GM23338 (cell line): Measurements from ENCODE around the gene TNNT2. TPM values are rescaled to one million over a fixed set of nuclear protein-coding genes. Genes with fewer than 3 reads are reported as not detected.

Experiments
- ATAC-seq: fragments of 200-7000 bp; cut with Tn5 transposase; 3 replicates; pipeline ENCODE4 v1.9.1; 2020
- DNase-seq: peaks from one replicate; pipeline ENCODE4 v3.0.0-alpha.2; 2015; ENCODE audit warnings: low spot score
- H2AFZ ChIP-seq: fragments of 200-600 bp; sonication (generic); 2 replicates; pipeline ENCODE4 v1.8.0; 2016; ENCODE audit warnings: antibody characterized with exemption, mild to moderate bottlenecking, moderate library complexity
- H3F3A ChIP-seq: fragments of 200-600 bp; sonication (generic); replicated peaks from 2 replicates; pipeline ENCODE4 v1.8.0; 2017; ENCODE audit warnings: antibody characterized with exemption, mixed run types, low read depth
- H3K27ac ChIP-seq: fragments of 200-600 bp; sonication (generic); 2 replicates; pipeline ENCODE4 v1.6.1; 2016; ENCODE audit warnings: low read depth
- H3K27me3 ChIP-seq: fragments of 200-600 bp; sonication (generic); 2 replicates; pipeline ENCODE4 v1.8.0; 2016; ENCODE audit warnings: mild to moderate bottlenecking, mixed run types, moderate library complexity; ENCODE audit not compliant: insufficient read depth
- H3K36me3 ChIP-seq: fragments of 200-600 bp; sonication (generic); 2 replicates; pipeline ENCODE4 v1.8.0; 2016; ENCODE audit warnings: mild to moderate bottlenecking; ENCODE audit not compliant: insufficient read depth
- H3K4me1 ChIP-seq: fragments of 200-600 bp; sonication (generic); 2 replicates; pipeline ENCODE4 v1.8.0; 2016; ENCODE audit warnings: mild to moderate bottlenecking, moderate library complexity; ENCODE audit not compliant: insufficient read depth
- H3K4me2 ChIP-seq: fragments of 200-600 bp; sonication (generic); 2 replicates; pipeline ENCODE4 v1.7.1; 2017; ENCODE audit warnings: mixed run types
- H3K4me3 ChIP-seq: fragments of 200-600 bp; sonication (generic); 2 replicates; pipeline ENCODE4 v1.6.1; 2016; ENCODE audit warnings: mixed run types
- H3K79me2 ChIP-seq: fragments of 200-600 bp; sonication (generic); replicated peaks from 2 replicates; pipeline ENCODE4 v1.8.0; 2017; ENCODE audit warnings: mild to moderate bottlenecking; ENCODE audit not compliant: insufficient read depth
- H3K9me2 ChIP-seq: fragments of 200-600 bp; sonication (generic); 2 replicates; pipeline ENCODE4 v1.8.0; 2017; ENCODE audit not compliant: insufficient read depth
- H4K20me1 ChIP-seq: fragments of 200-600 bp; sonication (generic); replicated peaks from 2 replicates; pipeline ENCODE4 v1.8.0; 2017; ENCODE audit warnings: mild to moderate bottlenecking; ENCODE audit not compliant: insufficient read depth
- H3K27ac Mint-ChIP-seq: 2 replicates; pipeline ENCODE4 v1.8.0; 2020; ENCODE audit warnings: inconsistent platforms, mild to moderate bottlenecking, moderate library complexity, mixed read lengths
- H3K27me3 Mint-ChIP-seq: 3 replicates; pipeline ENCODE4 v1.8.0; 2022; ENCODE audit warnings: low read depth, mild to moderate bottlenecking, moderate library complexity, mixed read lengths, inconsistent platforms; ENCODE audit not compliant: insufficient read depth, poor library complexity
- H3K36me3 Mint-ChIP-seq: 3 replicates; pipeline ENCODE4 v1.8.0; 2021; ENCODE audit warnings: low read depth, mild to moderate bottlenecking, inconsistent platforms, moderate library complexity, mixed read lengths
- H3K4me1 Mint-ChIP-seq: 3 replicates; pipeline ENCODE4 v1.8.0; 2020; ENCODE audit warnings: mild to moderate bottlenecking, inconsistent platforms, mixed read lengths
- H3K4me3 Mint-ChIP-seq: 3 replicates; pipeline ENCODE4 v1.8.0; 2021; ENCODE audit warnings: moderate library complexity, mild to moderate bottlenecking, inconsistent platforms, mixed read lengths
- H3K9me3 Mint-ChIP-seq: 3 replicates; pipeline ENCODE4 v1.8.0; 2020; ENCODE audit warnings: moderate library complexity, mild to moderate bottlenecking, inconsistent platforms, mixed read lengths
- CREB1 ChIP-seq: fragments of 250-450 bp; sonication (Bioruptor Pico); IDR thresholded peaks from 2 replicates; pipeline ENCODE4 v1.5.0; 2020; ENCODE audit warnings: low read depth, mild to moderate bottlenecking, moderate library complexity
- CTCF ChIP-seq, 2 experiments: fragments of 200-600 bp in 1 of 2; sonication (generic) in 1 of 2; conservative IDR thresholded peaks; 2 replicates each; pipeline versions ENCODE4 v1.5.1 to v1.6.1; 2016 to 2017; ENCODE audit warnings: antibody characterized with exemption in 2 of 2, low read depth in 2 of 2, mild to moderate bottlenecking in 2 of 2, moderate library complexity in 1 of 2
- ETS1 ChIP-seq: IDR thresholded peaks from 2 replicates; pipeline ENCODE4 v1.6.1; 2016; ENCODE audit warnings: antibody characterized with exemption
- EZH2 ChIP-seq: fragments of 200-600 bp; sonication (generic); IDR thresholded peaks from one replicate; pipeline ENCODE4 v1.8.0; 2017; ENCODE audit warnings: antibody characterized with exemption, mild to moderate bottlenecking, low read depth; ENCODE audit not compliant: unreplicated experiment
- EZH2phosphoT487 ChIP-seq: fragments of 200-600 bp; sonication (generic); IDR thresholded peaks from one replicate; pipeline ENCODE4 v1.8.1; 2018; ENCODE audit warnings: antibody characterized with exemption; ENCODE audit not compliant: unreplicated experiment
- JUNB ChIP-seq: IDR thresholded peaks from one replicate; pipeline ENCODE4 v1.6.1; 2016; ENCODE audit warnings: antibody characterized with exemption; ENCODE audit not compliant: unreplicated experiment
- NANOG ChIP-seq: IDR thresholded peaks from 2 replicates; pipeline ENCODE4 v1.6.1; 2016; ENCODE audit warnings: antibody characterized with exemption, borderline replicate concordance
- POLR2AphosphoS5 ChIP-seq: IDR thresholded peaks from 2 replicates; pipeline ENCODE4 v1.6.1; 2016; ENCODE audit warnings: antibody characterized with exemption, low read depth
- REST ChIP-seq: IDR thresholded peaks from one replicate; pipeline ENCODE4 v1.6.1; 2018; ENCODE audit warnings: antibody characterized with exemption; ENCODE audit not compliant: unreplicated experiment
- STAT1 ChIP-seq: IDR thresholded peaks from one replicate; pipeline ENCODE4 v1.6.1; 2016; ENCODE audit warnings: antibody characterized with exemption; ENCODE audit not compliant: unreplicated experiment
- ZNF114 ChIP-seq: fragments of 250-450 bp; sonication (Bioruptor Pico); IDR thresholded peaks from 2 replicates; pipeline ENCODE4 v1.5.0; 2020; ENCODE audit warnings: mild to moderate bottlenecking, moderate library complexity
- ZNF331 ChIP-seq: fragments of 250-450 bp; sonication (Bioruptor Pico); IDR thresholded peaks from 2 replicates; pipeline ENCODE4 v1.5.0; 2020; ENCODE audit warnings: low read depth, mild to moderate bottlenecking, moderate library complexity
- ZNF462 ChIP-seq: fragments of 250-450 bp; sonication (Bioruptor Pico); IDR thresholded peaks from 2 replicates; pipeline ENCODE4 v1.5.0; 2020; ENCODE audit warnings: mild to moderate bottlenecking, moderate library complexity
- polyA plus RNA-seq: library from polyadenylated mRNA; unstranded; fragments of >200 nt; fragmentation: Nextera tagmentation; extraction: Ambion mirVana; gene quantifications from 2 replicates; pipeline ENCODE4 v1.2.1, GENCODE V29; 2016
- total RNA-seq: library from RNA; depleted of rRNA; stranded (reverse); fragments of >200 nt; shearing (Covaris generic); gene quantifications from 2 replicates; pipeline ENCODE4 v1.2.3, GENCODE V29; 2014

The TNNT2 gene
- total and polyA plus RNA-seq, 2 experiments from 2014 or later, result 7.5 to 19.1 TPM

GRCh38 chr1:201359031-201359872 is 18.2 kb downstream of the TNNT2 start:
- no peaks in the 10 kb centered on the region for H3K9me2 ChIP-seq
- H2AFZ ChIP-seq, result no peak overlapping the region
- H3K27me3 ChIP-seq, result no peaks in the 10 kb centered on the region
- Mint-ChIP-seq H3K27ac (peak overlapping the region; percentile 36), H3K9me3 (no peaks in the 10 kb centered on the region), H3K27me3 (peaks cover 22% of the 10 kb centered on the region), H3K4me1 (peaks cover 20% of the 10 kb centered on the region), H3K36me3 (no peaks in the 10 kb centered on the region), H3K4me3 (no peak overlapping the region)
- H4K20me1 ChIP-seq, result no peaks in the 10 kb centered on the region
- TF ChIP-seq ZNF462 (CRISPR knock-in tag) (no peak), REST (no peak), ZNF114 (CRISPR knock-in tag) (no peak), CREB1 (CRISPR knock-in tag) (no peak), JUNB (no peak), POLR2AphosphoS5 (no peak), ZNF331 (CRISPR knock-in tag) (no peak), NANOG (no peak), ETS1 (no peak), STAT1 (no peak), EZH2phosphoT487 (no peak), EZH2 (no peak), CTCF (conservative IDR thresholded peaks at IDR 0.05; ENCODE audit: low read depth in 2 of 2) (no peak)
- H3F3A ChIP-seq, result no peaks in the 10 kb centered on the region
- peak; percentile 24 for ATAC-seq
- H3K79me2 ChIP-seq, result no peaks in the 10 kb centered on the region
- no peak overlapping the region for H3K4me2 ChIP-seq
- no peak overlapping the region for H3K4me3 ChIP-seq
- DNase-seq, result no peak
- H3K27ac ChIP-seq, result no peak overlapping the region
- H3K4me1 ChIP-seq, result peaks cover 9% of the 10 kb centered on the region
- no peaks in the 10 kb centered on the region for H3K36me3 ChIP-seq
